ENCODE measurements around the gene SLC38A11.
"Not testable (repeated sequence)": the region's sequence is repeated elsewhere in the genome, so short reads cannot be mapped to it uniquely, and the experiment has no call there.

SLC38A11 gene, protein sequence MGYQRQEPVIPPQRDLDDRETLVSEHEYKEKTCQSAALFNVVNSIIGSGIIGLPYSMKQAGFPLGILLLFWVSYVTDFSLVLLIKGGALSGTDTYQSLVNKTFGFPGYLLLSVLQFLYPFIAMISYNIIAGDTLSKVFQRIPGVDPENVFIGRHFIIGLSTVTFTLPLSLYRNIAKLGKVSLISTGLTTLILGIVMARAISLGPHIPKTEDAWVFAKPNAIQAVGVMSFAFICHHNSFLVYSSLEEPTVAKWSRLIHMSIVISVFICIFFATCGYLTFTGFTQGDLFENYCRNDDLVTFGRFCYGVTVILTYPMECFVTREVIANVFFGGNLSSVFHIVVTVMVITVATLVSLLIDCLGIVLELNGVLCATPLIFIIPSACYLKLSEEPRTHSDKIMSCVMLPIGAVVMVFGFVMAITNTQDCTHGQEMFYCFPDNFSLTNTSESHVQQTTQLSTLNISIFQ

DNA sequence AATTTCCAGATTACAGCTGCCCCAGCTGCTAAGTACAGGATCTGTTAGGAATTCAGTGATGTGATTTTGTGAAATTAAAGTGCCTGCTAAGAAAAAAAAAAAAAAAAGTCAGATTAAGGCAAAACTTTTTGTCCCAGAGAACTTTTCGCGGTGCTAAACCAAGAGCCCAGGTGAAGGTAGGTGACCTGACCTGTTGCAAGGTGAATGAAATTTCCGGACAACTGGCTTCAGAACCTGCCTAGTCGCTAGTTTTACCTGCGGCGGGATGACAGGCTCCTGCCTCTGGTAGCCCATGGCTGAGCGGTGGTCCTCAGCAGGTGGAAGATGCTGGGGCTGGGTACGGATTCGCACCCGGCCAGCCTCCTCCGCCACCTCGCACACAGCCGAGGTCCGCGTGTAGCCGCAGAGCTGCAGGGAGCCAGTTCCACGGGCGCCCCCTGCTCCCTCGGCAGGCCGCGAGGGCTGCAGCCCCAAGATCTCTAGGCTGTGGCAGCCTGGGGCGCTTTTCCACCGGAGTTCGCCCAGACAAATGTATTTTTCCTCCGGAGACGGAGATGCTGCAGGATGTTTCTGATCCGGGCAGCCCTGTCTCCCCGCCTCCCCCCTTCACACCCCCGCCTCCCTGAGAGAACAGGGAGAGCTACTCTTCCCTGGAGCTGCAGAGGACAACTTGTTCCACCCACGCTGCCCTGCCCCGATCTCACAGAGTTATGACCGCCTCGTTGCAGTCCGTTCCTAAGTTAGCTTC is at the start of gene SLC38A11:
Gene SLC38A11, minus strand, starts transcription at position 572 of the 748 bp plus-strand sequence. Its CDS starts 278 bp downstream, at position 294.
- no peak for DNase-seq (ENCODE audit: low read depth)

DNA sequence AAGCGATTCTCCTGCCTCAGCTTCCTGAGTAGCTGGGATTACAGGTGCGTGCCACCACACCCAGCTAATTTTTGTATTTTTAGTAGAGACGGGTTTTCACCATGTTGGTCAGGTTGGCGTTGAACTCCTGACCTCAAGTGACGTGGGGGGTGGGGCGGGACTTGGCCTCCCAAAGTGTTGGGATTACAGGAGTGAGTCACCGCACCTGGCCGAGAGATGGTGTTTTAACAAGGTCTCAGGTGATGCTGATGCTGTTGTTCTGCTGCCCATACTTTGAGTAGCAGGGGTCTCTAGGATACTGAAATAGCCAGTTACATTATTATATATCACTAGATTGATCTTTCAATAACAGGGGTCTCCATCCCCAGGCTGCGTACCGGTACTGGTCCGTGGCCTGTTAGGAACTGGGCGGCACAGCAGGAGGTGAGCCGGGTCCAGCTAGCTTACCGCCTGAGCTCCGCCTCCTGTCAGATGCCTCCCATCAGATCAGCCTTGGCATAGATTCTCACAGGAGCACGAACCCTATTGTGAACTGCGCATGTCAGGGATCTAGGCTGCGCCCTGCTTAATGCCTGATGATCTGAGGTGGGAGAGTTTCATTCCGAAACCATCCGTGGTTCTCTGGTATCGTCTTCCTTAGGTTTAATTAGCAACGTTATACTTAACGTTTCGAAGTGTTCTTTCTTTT is 48.3 kb upstream of the SLC38A11 start:
- no peak for DNase-seq (ENCODE audit: low read depth)

DNA sequence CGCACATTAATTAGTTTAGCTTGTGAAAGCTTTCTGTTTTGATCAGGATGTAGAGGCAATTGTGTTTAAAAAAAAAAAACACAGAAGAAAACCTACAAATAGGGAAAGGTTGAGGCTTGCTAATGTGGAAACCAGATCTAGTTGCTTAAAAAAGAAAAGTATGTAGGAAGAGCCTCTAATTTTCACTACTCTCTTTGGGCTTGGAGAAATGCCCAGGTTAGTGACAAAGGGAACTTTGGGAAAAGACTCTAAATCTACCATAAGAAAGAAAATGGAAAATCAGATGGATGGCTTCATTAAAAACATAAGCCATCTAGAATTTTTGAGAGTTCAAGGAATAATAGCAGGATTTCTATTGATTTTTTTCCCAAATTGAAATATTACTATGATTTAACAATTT is 47.3 kb upstream of the SLC38A11 start:
- DNase-seq (ENCODE audit: low read depth) = no peak

DNA sequence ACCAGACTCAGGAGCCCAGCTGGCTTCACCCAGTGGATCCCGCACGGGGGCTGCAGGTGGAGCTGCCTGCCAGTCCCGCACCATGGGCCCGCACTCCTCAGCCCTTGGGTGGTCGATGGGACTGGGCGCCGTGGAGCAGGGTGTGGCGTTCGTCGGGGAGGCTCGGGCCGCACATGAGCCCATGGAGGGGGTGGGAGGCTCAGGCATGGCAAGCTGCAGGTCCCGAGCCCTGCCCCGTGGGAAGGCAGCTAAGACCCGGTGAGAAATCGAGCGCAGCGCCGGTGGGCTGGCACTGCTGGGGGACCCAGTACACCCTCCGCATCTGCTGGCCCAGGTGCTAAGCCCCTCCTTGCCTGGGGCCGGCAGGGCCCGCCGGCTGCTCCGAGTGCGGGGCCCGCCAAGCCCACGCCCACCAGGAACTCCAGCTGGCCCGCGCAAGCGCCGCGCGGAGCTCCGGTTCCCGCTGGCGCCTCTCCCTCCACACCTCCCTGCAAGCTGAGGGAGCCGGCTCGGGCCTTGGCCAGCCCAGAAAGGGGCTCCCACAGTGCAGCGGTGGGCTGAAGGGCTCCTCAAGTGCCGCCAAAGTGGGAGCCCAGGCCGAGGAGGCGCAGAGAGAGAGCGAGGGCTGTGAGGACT is 39.5 kb upstream of the SLC38A11 start:
- not testable (repeated sequence) for DNase-seq (ENCODE audit: low read depth)

DNA sequence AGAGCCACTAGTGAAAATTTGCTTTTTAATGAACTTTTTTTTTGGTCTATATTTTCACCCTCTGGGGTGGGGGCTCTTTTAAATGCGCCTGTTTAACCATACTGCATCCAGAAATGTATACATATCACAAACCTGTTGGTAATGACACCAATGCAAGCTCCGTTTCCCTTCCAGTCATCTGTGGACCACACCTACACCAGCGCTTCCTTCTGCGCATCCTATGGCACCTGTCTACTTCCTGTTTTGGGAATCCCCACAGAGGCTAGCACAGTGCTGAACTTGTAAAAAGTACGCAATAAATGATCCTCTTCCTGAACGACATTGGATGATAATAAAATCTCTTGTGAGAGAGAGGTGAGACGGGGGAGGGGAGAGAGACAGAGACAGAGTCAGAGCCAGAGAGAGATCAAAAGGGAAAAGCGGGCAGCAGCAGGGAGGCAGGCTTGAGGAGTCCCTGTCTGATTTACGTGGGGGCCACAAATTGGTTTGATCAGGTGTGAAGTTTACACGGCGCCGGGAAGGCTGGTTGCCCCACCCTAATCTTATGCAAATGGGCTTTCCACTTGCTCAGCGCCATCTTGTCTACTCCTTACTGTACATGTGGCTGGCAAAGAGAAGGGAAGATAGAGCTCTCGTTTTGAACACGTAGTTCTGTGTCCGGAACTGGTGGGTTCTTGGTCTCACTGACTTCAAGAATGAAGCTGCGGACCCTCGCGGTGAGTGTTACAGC is 38.1 kb upstream of the SLC38A11 start:
- DNase-seq (ENCODE audit: low read depth) = no peak

DNA sequence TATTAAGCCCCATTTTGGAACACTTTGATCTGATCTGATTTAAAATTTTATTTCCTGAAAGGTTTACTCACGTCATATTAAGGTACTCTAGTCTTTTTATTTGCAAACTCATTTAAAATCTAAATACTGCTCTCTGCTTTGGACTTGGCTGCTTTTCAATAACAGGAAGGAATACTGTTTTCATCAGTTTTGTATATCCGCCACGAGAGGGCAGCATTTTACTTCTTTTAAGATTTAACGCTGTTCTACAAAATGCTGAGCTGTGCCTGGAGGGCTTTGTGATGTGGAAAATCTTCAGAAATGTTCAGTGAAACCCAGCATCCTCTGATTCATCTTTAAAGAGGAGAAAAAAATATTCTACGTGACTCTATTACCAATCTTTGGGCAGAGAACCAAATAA is 37.5 kb upstream of the SLC38A11 start:
- DNase-seq (ENCODE audit: low read depth) = no peak

DNA sequence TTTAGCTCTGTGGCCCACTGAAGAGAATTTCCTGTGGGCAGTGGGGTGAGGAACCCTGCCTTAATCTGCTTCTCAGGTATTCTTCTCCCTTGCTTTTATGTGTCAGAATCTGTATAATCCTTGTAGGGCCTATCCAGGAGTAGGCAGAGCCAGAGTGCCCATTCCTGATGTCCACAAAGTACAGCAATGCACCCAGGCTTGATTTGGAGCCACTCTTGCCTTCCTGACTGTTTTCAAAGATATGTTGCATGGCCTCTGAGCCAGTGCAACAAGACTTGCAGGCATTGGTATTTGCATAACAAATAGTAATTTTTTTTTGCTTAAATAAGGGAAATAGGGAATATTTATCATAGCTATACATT is 36.7 kb upstream of the SLC38A11 start:
- not testable (repeated sequence) for DNase-seq (ENCODE audit: low read depth)

DNA sequence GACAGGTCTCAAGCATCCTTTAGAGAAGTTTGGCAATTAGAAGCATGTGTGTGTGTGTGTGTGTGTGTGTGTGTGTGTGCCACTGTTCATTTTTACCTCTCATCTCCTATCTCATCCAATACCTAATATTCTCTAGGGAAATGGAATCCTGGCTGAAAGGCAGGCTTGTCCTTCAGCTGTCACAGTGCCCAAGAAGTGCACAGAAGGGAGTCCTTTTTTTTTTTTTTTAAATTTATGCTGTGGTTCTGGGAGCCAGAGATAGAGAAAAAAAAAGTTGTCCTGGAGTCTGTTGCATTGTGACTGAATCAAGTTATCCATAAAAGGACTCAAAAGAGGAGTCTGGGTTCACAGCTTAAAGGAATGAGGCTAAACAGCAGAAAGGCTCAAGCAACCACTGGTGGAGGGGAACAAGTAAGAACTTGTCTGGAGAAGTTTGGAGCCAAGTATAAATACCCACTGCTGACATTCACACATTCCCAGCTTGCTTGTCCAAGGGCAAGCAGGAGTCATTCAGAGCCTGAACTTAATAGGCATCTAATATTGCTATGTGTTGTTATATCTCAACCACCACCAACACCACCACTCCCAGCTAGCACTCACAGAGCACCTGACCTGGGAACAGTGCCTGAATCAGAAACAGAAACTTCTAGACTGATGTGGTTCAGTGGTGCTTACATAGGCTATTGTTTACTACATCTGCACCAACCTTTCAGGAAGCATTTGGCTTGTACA is 36.2 kb upstream of the SLC38A11 start:
- not testable (repeated sequence) for DNase-seq (ENCODE audit: low read depth)

DNA sequence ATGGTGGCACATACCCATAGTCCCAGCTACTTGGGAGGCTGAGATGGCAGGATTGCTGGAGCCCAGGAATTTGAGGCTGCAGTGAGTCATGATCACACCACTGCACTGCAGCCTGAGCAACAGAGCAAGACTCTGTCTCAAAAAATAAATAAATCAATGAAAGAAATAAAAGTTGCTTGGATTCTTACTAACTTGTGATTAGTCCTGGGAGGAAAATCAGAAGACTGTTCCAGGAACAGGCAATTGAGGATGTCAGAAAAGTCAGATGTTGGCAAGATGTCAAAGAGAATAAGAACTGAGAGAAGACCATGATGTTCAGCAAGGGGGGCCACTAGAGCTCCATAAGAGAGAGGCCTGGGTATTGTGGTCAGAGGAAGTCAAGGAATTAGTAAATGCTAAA is 35.6 kb upstream of the SLC38A11 start:
- not testable (repeated sequence) for DNase-seq (ENCODE audit: low read depth)

DNA sequence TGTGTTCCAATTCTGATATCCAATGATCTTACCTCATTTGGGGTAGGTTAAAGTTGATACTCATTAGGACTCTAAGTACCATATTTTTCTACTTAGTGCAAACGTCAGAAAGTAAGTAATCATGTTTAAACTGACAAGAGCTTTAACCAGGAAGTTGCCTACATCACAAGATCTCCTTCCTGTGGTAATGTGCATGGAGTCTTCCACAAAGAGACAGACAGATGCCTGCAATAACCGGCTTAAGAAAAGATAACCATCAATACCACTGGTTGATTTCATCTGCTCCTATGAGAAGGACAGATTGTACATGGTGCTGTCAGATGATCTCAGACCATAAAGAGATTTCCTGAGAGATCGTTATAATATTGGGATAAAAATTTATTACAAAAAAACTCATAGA is 33.5 kb upstream of the SLC38A11 start:
- DNase-seq (ENCODE audit: low read depth) = not testable (repeated sequence)

DNA sequence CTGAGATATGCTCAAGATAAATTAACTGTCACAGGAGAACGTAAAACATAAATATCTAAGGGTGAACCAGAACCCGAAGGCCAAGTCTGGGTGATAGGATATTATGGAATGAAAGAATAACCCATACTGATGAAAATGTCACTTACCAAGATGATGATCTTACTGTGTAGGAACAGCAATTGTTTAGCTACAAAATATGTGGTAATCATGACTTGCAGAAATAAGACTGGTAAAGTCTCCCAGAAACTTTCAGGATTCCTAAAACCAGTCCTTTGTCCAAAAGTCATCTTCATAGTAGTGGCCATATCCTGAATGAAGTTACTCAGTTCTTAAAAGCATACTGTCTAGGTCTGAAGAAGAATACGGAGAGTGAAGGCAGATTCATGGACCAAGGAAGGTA is 30.7 kb upstream of the SLC38A11 start:
- DNase-seq (ENCODE audit: low read depth) = not testable (repeated sequence)

DNA sequence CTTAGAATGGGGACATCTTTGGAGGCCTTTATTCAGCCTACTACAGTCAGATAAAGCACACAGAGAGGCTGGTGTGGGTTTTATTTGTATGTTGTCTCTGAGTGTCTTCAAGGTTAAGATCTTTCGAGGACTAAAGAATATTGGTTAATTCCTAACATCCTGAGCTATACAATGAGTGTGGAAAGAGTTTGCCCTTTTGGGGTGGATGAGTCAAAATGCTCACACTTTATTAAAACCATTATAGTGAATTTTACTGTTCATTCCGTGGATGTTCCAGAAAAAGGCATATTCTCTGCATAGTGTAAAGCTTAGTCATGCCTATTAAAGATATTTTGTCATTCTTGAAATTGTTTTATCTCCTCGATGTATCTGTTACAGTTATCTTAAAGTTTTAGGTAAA is 29.1 kb upstream of the SLC38A11 start:
- DNase-seq (ENCODE audit: low read depth) = no peak

DNA sequence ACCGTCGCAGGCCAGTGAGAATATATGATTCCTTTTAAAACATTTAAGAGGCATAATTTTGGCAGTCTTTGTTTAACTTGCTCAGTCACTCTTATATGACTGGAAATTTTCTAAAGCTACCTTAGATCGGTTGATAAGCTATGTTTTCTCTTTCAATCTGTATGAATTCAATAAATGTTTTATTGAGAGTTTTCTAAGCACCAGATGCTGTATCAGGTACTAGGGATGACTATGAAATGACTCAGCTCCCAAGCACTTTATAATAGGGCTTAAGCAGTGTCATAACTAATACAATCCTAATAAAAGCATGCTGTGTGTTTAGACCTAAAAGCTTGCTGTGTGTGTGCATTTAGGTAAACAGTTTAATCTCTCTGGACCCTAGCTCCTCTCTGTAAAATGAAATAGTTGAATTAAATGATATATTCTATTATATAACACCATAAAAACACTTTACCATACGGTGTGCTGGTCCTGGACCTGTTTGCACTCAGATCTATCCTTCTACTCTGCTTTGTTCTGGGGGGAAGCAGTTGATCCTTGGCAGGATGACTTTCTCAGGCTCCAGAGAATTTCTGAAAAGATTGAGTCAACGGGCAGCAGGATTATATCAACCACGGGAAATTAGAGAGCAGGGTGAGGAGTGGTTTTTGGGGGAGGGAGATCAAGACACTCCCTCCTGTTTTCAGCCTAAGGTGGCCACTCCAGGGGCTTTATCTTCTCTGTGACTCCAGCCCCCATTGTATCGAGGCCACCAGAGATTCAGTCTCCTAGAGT is 26.1 kb upstream of the SLC38A11 start:
- no peak for DNase-seq (ENCODE audit: low read depth)

DNA sequence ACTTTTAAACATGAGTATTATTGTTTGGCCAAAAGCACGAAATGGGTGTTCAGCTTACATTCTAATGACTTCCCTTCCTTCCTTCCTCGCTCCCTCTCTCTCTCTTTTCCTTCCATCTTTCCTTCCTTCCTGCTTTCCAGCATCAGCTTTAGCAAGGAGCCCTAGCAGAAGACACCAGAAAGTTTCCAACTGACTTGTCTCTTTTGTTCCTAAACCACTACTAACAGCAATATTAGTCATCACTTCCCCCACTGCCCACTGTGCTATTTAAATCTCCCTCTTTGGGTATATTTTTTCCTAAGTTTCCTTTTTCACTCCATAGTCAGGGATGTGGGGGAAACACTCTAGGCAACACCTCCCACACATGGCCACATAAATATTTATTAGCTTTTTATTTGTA is 25.4 kb upstream of the SLC38A11 start:
- DNase-seq (ENCODE audit: low read depth) = not testable (repeated sequence)

DNA sequence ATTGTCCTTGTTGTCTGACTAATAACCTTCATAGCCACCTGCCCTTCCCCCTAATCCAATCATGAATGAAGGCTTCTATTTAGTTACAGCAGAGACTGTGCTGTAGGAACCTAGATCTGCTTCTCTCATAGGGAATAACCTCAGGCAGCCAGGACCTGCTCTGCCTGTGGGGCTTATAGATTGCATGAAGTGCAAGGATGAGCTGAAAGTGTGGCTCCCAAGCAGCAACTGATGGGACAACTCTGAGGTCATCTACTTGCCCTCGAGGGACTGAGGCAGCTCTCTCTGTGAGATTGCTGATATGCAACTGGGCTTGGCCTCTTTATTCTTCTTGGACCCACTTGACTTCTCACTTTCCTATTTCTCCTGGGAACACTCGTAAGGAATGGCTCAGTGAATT is 23.8 kb upstream of the SLC38A11 start:
- DNase-seq (ENCODE audit: low read depth) = no peak

DNA sequence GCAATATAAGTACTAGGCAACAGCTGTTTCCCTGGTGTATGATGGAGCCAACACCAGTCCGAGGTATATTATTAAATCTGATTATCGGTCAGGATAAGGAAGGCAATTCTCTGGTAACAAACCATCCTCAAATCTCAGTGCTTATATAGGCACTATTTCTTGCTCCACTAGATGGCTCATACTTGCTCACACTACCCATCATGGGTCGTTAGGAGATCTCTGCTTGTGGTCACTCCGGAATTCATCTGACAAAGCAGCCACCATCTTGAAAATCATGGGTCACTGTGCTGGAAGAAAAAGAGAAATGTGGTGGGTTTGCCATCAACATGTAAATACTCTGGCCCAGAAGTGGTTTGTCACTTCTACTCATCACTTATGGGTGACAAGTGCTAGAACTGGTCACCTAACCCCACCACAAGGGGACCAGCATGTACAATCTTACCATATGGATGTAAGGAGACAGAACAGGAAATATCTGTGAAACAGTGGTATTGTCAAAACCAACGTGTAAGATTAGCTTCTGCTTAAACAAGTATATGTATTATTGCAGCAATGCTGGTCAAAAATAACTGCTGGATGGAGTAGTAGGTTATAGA is 21.6 kb upstream of the SLC38A11 start:
- not testable (repeated sequence) for DNase-seq (ENCODE audit: low read depth)

DNA sequence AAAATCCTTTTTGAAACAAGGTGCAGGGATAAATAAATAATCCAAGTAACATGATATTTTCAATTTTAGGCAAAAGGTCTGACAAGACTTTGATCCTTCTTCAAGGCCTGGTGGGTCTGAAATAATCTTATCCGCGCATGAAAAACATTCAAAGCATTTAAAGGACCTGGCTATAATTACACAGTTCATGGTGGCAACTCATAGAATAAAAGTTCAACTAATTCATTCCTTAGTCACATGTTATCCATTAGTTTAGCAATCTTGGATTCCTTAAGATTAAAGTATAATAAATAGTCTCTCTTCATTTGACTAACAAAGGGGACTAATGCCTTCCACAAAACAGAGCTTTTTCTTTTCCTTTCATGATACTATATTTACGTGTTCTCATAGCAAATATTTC is 21.0 kb upstream of the SLC38A11 start:
- no peak for DNase-seq (ENCODE audit: low read depth)

DNA sequence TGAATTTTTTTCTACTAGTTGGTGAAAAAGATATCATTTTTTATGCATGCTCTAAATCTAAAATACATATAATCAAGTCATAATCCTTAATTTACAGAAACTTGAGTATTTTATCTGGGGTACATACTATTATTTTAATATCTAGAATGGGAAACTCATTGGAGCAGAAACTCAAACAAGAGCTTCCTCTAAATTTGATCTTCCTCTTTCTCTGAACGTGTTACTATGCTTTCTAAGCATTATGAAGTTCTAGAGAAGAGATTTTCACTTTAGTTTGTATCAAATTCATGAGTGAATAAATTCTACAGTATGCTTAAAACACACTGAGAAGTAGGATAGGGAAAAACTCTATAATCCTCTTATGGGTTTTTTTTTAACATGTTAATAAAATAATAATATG is 20.6 kb upstream of the SLC38A11 start:
- no peak for DNase-seq (ENCODE audit: low read depth)

DNA sequence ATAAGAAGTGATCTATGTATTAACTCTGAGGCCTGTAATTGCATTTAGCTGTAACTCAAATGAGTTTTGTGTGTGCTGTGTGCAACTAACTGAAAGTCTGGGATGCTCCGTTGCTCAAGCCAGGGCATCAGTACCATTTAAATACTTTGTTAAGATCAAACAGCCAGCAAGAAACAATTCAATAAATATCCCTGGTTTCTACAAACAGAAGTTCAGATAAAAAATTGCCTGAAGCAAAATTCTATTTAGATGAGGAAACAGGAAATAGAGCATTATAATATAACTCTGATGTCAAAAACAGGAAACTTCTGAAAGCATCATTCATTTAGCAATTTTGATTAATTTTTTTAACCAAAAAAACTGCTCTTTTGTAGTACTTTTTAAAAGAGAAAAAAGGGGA is 18.9 kb upstream of the SLC38A11 start:
- DNase-seq (ENCODE audit: low read depth) = no peak

DNA sequence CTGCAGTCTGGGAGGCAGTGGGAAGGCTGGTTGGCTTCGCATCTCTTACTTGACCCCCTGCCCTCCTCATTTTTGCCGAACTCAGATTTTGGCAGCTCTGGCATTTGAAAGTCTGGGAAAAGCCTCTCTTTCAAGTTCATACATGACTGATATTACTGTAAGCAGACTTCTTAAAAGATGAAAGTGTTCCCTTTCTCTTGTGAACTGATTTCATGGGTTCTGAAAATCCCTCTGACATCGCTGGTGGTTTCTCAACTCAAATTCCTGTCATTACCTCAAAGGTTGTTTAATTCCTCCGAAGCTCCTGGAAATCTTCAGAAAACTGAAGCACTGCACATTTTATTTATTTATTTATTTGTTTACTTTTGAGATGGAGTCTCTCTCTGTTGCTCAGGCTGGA is 16.9 kb upstream of the SLC38A11 start:
- no peak for DNase-seq (ENCODE audit: low read depth)

Measured in T-helper 22 cell (primary cell).